ENCODE data around the gene KDM2B. TPM values are rescaled to one million over a fixed set of nuclear protein-coding genes. Genes with fewer than 3 reads are reported as not detected.

Gene KDM2B
- total RNA-seq = 41.7 and 47.5 TPM in 2 replicates

GRCh38 chr12:121580959-121581685 lies at the start of gene KDM2B:
Gene KDM2B, minus strand, starts transcription at chr12:121581023. Its CDS starts 112 bp downstream, at chr12:121580911.

DNA sequence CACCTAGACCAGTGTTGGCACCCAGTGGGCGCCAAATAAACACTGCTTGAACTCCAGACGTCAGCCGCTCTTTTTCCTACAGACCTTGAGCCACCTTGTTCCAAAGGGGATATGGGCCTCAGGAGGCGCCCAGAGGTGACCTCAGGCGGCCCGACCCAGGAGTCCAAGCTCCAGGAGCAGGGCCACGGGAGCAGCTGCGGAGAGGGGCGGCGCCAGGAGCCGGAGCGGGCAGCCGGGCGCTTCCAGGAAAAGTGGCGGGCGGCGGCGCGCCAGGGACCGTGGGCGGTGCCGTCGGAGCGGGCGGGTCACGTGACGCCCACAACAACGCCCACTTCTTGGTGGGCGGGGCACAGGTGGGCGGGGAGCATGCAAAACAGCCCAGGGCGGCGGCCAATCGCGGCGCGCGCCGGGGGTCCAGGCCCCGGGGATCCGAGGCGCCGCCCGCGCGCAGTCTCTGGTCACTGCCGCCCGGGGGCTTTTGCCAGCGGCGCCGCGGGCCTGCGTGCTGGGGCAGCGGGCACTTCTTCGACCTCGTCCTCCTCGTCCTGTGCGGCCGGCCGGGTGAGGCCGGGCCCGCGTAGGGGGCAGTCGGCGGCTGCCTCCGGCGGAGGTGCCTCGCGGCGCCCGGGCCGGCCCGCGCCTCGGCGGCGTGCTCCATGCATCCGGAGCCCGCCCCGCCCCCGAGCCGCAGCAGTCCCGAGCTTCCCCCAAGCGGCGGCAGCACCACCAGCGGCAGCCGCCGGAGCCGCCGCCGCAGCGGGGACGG lies 45.4 kb upstream of the KDM2B start, which contains the start of gene ORAI1:
Gene ORAI1, plus strand, starts transcription at position 444 of the 766 bp plus-strand sequence.

GRCh38 chr12:121399391-121400331 lies 181.2 kb downstream of the KDM2B start, which contains the start of gene RNF34:
Gene RNF34, plus strand, starts transcription at chr12:121400118. Its CDS starts 95 bp downstream, at chr12:121400213.

Other genes with a start within 250 kb of the KDM2B start
- gene ANAPC5, start 228.6 kb downstream of the KDM2B start, total RNA-seq = 139 and 167 TPM in 2 replicates
- 47.5 and 50.2 TPM in 2 replicates for gene RNF34, start 180.9 kb downstream of the KDM2B start, total RNA-seq
- 8.3 and 14.4 TPM in 2 replicates for gene ORAI1, start 45.5 kb upstream of the KDM2B start, total RNA-seq
- 0.33 and 0.73 TPM in 2 replicates for gene MORN3, start 88.6 kb upstream of the KDM2B start, total RNA-seq
- 11.5 and 17.5 TPM in 2 replicates for gene TMEM120B, start 131.7 kb upstream of the KDM2B start, total RNA-seq
- 8.8 and 9.3 TPM in 2 replicates for gene RHOF, start 212.7 kb upstream of the KDM2B start, total RNA-seq
- 5.1 and 7.4 TPM in 2 replicates for gene SETD1B, start 223.0 kb upstream of the KDM2B start, total RNA-seq

All from smooth muscle cell of trachea (primary cell).